NB4 (cell line): ENCODE results near the gene METRNL.

Experiments used
- DNase-seq: peaks from one replicate; pipeline ENCODE4 v3.0.0; 2010; ENCODE audit warnings: low read depth
- H3K4me3 ChIP-seq: one replicate; pipeline ENCODE4 v1.5.1; 2011; ENCODE audit warnings: mild to moderate bottlenecking, low read depth, low read length, moderate library complexity
- CTCF ChIP-seq: IDR thresholded peaks from one replicate; pipeline ENCODE4 v1.5.1; 2012; ENCODE audit warnings: low read depth, low read length
- MAX ChIP-seq: IDR thresholded peaks from 2 replicates; pipeline ENCODE4 v1.6.1; 2011; ENCODE audit warnings: low read depth, low read length
- MYC ChIP-seq: IDR thresholded peaks from 2 replicates; pipeline ENCODE4 v1.6.1; 2011; ENCODE audit warnings: low read depth, low read length
- POLR2A ChIP-seq: IDR thresholded peaks from 2 replicates; pipeline ENCODE4 v1.6.1; 2011; ENCODE audit warnings: mild to moderate bottlenecking; ENCODE audit not compliant: insufficient read length; ENCODE audit errors: extremely low read depth

Gene METRNL

GRCh38 chr17:83089328-83090132 lies 10.1 kb downstream of the METRNL start:
- no peak for TF ChIP-seq MAX
- TF ChIP-seq MYC, result no peak
- no peak for TF ChIP-seq CTCF
- no peak for TF ChIP-seq POLR2A

GRCh38 chr17:83090444-83091256 lies 11.2 kb downstream of the METRNL start:
- no peak for DNase-seq
- no peak overlapping the region for H3K4me3 ChIP-seq
- TF ChIP-seq POLR2A (no peak), MAX (no peak), MYC (no peak)

More at GRCh38 chr17:83089328-83090132, 10.1 kb downstream of the METRNL start:
- DNase-seq, result no peak
- H3K4me3 ChIP-seq, result no peak overlapping the region

GRCh38 chr17:83091257-83092141 lies 12.1 kb downstream of the METRNL start:
- DNase-seq, result no peak
- TF ChIP-seq MYC (no peak), POLR2A (no peak), MAX (no peak), CTCF (no peak)
- no peak overlapping the region for H3K4me3 ChIP-seq

- H3K4me3 ChIP-seq, result no peak overlapping the region
- TF ChIP-seq MAX, result no peak
- no peak for DNase-seq
These were observed 12.8 kb downstream of the METRNL start for GRCh38 chr17:83092186-83092585.

- no peak overlapping the region for H3K4me3 ChIP-seq
- no peak for DNase-seq
- TF ChIP-seq MAX (no peak), MYC (no peak), CTCF (no peak), POLR2A (no peak)
These were observed 13.5 kb downstream of the METRNL start for GRCh38 chr17:83092931-83093330.

GRCh38 chr17:83093506-83093905 lies 14.1 kb downstream of the METRNL start:
- H3K4me3 ChIP-seq, result no peak overlapping the region
- TF ChIP-seq CTCF (no peak), MYC (no peak), POLR2A (no peak), MAX (no peak)
- DNase-seq, result no peak
